WTC11 (cell line): ENCODE results near the gene TANC1. TPM values are rescaled to one million over a fixed set of nuclear protein-coding genes. Genes with fewer than 3 reads are reported as not detected.

Experiments used
- ARID4B ChIP-seq: sonication (generic); formaldehyde crosslinking; IDR thresholded peaks from 2 replicates; pipeline ENCODE4 v1.8.0; 2023; ENCODE audit warnings: missing genetic modification reagents, mild to moderate bottlenecking, borderline replicate concordance
- CBFB ChIP-seq: sonication (generic); formaldehyde crosslinking; IDR thresholded peaks from 2 replicates; pipeline ENCODE4 v1.8.1; 2022; ENCODE audit warnings: mild to moderate bottlenecking, low read depth, missing genetic modification reagents
- CREB1 ChIP-seq: sonication (generic); formaldehyde crosslinking; IDR thresholded peaks from 2 replicates; pipeline ENCODE4 v1.8.0; 2023; ENCODE audit warnings: mild to moderate bottlenecking, missing genetic modification reagents
- CTCF ChIP-seq: fragments of 200-600 bp; IDR thresholded peaks from 2 replicates; pipeline ENCODE4 v1.8.0; 2022; ENCODE audit warnings: antibody characterized with exemption
- IRF2 ChIP-seq: sonication (generic); formaldehyde crosslinking; IDR thresholded peaks from 2 replicates; pipeline ENCODE4 v1.8.0; 2022; ENCODE audit warnings: low read depth, missing genetic modification reagents, borderline replicate concordance
- MYBL2 ChIP-seq: sonication (generic); formaldehyde crosslinking; IDR thresholded peaks from 2 replicates; pipeline ENCODE4 v1.8.1; 2023; ENCODE audit warnings: mild to moderate bottlenecking, moderate library complexity, missing genetic modification reagents
- NFYB ChIP-seq: sonication (generic); formaldehyde crosslinking; conservative IDR thresholded peaks from 2 replicates; pipeline ENCODE4 v1.8.0; 2022; ENCODE audit warnings: low read depth, missing genetic modification reagents
- STAT6 ChIP-seq: sonication (generic); formaldehyde crosslinking; conservative IDR thresholded peaks from 2 replicates; pipeline ENCODE4 v1.8.1; 2023; ENCODE audit warnings: mild to moderate bottlenecking, low read depth, missing genetic modification reagents, moderate library complexity
- TEAD1 ChIP-seq: sonication (generic); formaldehyde crosslinking; IDR thresholded peaks from 2 replicates; pipeline ENCODE4 v1.8.0; 2022; ENCODE audit warnings: mild to moderate bottlenecking, missing genetic modification reagents
- ZBTB21 ChIP-seq: sonication (generic); formaldehyde crosslinking; IDR thresholded peaks from 2 replicates; pipeline ENCODE4 v1.8.1; 2023; ENCODE audit warnings: mild to moderate bottlenecking, missing genetic modification reagents, borderline replicate concordance
- ZNF232 ChIP-seq: sonication (generic); formaldehyde crosslinking; IDR thresholded peaks from 2 replicates; pipeline ENCODE4 v1.8.0; 2022; ENCODE audit warnings: mild to moderate bottlenecking, missing genetic modification reagents
- ZNF396 ChIP-seq: fragments of 250-450 bp; sonication (Bioruptor Pico); IDR thresholded peaks from 2 replicates; pipeline ENCODE4 v1.8.0; 2021; ENCODE audit warnings: mild to moderate bottlenecking, moderate library complexity, borderline replicate concordance
- ZNF425 ChIP-seq: fragments of 250-450 bp; sonication (Bioruptor Pico); conservative IDR thresholded peaks from 2 replicates; pipeline ENCODE4 v1.9.0; 2021; ENCODE audit warnings: mild to moderate bottlenecking
- microRNA-seq: library from miRNA; unstranded; fragments of <30 nt; microRNA quantifications from one replicate; pipeline ENCODE4 v1.2.0, GENCODE V29; 2022; ENCODE audit warnings: borderline number of aligned reads
- total RNA-seq: library from RNA; stranded (reverse); gene quantifications from 3 replicates; pipeline ENCODE4 v1.2.3, GENCODE V29; 2021
- TF ChIP-seq, protein P1 (sequence below): sonication (generic); formaldehyde crosslinking; IDR thresholded peaks from 2 replicates; pipeline ENCODE4 v1.8.0; 2022; ENCODE audit warnings: mild to moderate bottlenecking, missing genetic modification reagents

TANC1 gene
- total RNA-seq, 1 experiment from 2014 or later: 11.6 TPM

DNA sequence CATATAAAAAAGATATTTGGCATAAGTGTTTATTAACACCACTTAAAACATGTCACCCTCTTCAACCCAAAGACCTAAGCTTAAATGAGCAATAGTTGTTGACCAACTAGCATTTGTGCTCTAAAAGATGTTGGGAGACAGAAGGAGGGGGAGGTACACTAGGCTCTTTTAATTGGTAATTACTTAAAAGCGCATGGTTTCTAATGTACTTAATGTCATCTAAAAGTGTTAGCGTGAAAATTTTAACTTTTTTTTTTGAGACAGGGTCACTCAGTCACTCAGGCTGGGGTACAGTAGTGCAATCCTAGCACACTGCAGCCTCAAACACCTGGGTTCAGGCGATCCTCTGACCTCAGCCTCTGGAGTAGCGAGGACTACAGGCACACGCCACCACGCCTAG is 312.6 kb downstream of the TANC1 start (continued):
- TF ChIP-seq, protein P1, sequence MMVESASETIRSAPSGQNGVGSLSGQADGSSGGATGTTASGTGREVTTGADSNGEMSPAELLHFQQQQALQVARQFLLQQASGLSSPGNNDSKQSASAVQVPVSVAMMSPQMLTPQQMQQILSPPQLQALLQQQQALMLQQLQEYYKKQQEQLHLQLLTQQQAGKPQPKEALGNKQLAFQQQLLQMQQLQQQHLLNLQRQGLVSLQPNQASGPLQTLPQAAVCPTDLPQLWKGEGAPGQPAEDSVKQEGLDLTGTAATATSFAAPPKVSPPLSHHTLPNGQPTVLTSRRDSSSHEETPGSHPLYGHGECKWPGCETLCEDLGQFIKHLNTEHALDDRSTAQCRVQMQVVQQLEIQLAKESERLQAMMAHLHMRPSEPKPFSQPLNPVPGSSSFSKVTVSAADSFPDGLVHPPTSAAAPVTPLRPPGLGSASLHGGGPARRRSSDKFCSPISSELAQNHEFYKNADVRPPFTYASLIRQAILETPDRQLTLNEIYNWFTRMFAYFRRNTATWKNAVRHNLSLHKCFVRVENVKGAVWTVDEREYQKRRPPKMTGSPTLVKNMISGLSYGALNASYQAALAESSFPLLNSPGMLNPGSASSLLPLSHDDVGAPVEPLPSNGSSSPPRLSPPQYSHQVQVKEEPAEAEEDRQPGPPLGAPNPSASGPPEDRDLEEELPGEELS: no peak
- TF ChIP-seq IRF2 (CRISPR knock-in tag): no peak
- TF ChIP-seq STAT6 (CRISPR knock-in tag): no peak
- TF ChIP-seq ZNF425 (CRISPR knock-in tag): no peak
- no peak for TF ChIP-seq ZNF396 (CRISPR knock-in tag)
- TF ChIP-seq MYBL2 (CRISPR knock-in tag): no peak
- TF ChIP-seq CTCF: no peak
- TF ChIP-seq ARID4B (CRISPR knock-in tag): no peak
- TF ChIP-seq ZBTB21 (CRISPR knock-in tag): no peak
- no peak for TF ChIP-seq TEAD1 (CRISPR knock-in tag)
- TF ChIP-seq CREB1 (CRISPR knock-in tag): no peak
- no peak for TF ChIP-seq CBFB (CRISPR knock-in tag)
- TF ChIP-seq NFYB (CRISPR knock-in tag): no peak
- no peak for TF ChIP-seq ZNF232 (CRISPR knock-in tag)
- TF ChIP-seq, all 79 proteins: peak for 0

Small RNAs within 50 kb of the gene (microRNA-seq; reads per million reads assigned to microRNA genes)
- gene MIR6888: not detected

Other genes starting within 250 kb of the TANC1 start
- not detected in 3 replicates for gene DAPL1, start 173.3 kb upstream of the TANC1 start, total RNA-seq